ENCODE results near the gene GRID1. TPM values are rescaled to one million over a fixed set of nuclear protein-coding genes. Genes with fewer than 3 reads are reported as not detected.
"Not testable (repeated sequence)": the region's sequence is repeated elsewhere in the genome, so short reads cannot be mapped to it uniquely, and the experiment has no call there.

GRID1 gene
- total RNA-seq, 2 donors from 2014 or later = 0.52 to 0.59 TPM

- ATAC-seq = no peak
- DNase-seq = no peak
- intact Hi-C loops (cut with DNase I) = no loop called here
Measured at GRCh38 chr10:86177537-86178155, 188.9 kb downstream of the GRID1 start.

GRCh38 chr10:86176850-86177536 lies 189.6 kb downstream of the GRID1 start:
- DNase-seq = no peak
- intact Hi-C loops (cut with DNase I) = no loop called here
- no peak for ATAC-seq

GRCh38 chr10:86175476-86175875 lies 191.1 kb downstream of the GRID1 start:
- ATAC-seq; intact Hi-C loops (cut with DNase I); DNase-seq: not testable (repeated sequence)

GRCh38 chr10:86172301-86172700 lies 194.3 kb downstream of the GRID1 start:
- DNase-seq = no peak
- ATAC-seq = no peak
- intact Hi-C loops (cut with DNase I) = no loop called here

- ATAC-seq (no peak), DNase-seq (no peak)
- intact Hi-C loops (cut with DNase I) = no loop called here
Measured at GRCh38 chr10:86170255-86171108, 196.1 kb downstream of the GRID1 start.

GRCh38 chr10:86169506-86170254 lies 196.9 kb downstream of the GRID1 start:
- ATAC-seq (no peak), DNase-seq (no peak)
- intact Hi-C loops (cut with DNase I) = no loop called here

- intact Hi-C loops (cut with DNase I) = no loop called here
- DNase-seq = no peak
- no peak for ATAC-seq
Measured at GRCh38 chr10:86169066-86169465, 197.5 kb downstream of the GRID1 start.

GRCh38 chr10:86168256-86168655 lies 198.3 kb downstream of the GRID1 start:
- no peak for DNase-seq
- no peak for ATAC-seq
- intact Hi-C loops (cut with DNase I) = no loop called here

GRCh38 chr10:86167762-86168128 lies 198.8 kb downstream of the GRID1 start:
- no peak for ATAC-seq
- no peak for DNase-seq
- intact Hi-C loops (cut with DNase I) = no loop called here

GRCh38 chr10:86167121-86167761 lies 199.4 kb downstream of the GRID1 start:
- DNase-seq (no peak), ATAC-seq (no peak)
- intact Hi-C loops (cut with DNase I) = no loop called here

GRCh38 chr10:86165666-86166065 lies 200.9 kb downstream of the GRID1 start:
- DNase-seq = no peak
- intact Hi-C loops (cut with DNase I) = no loop called here
- ATAC-seq = no peak

GRCh38 chr10:86164960-86165630 lies 201.5 kb downstream of the GRID1 start:
- intact Hi-C loops (cut with DNase I) = no loop called here
- DNase-seq (no peak), ATAC-seq (no peak)

- ATAC-seq (no peak), DNase-seq (no peak)
- intact Hi-C loops (cut with DNase I) = no loop called here
Measured at GRCh38 chr10:86164174-86164774, 202.3 kb downstream of the GRID1 start.

GRCh38 chr10:86163522-86164173 lies 202.9 kb downstream of the GRID1 start:
- ATAC-seq (no peak), DNase-seq (no peak)
- intact Hi-C loops (cut with DNase I) = no loop called here

- DNase-seq = no peak
- intact Hi-C loops (cut with DNase I) = no loop called here
- ATAC-seq = no peak
Measured at GRCh38 chr10:86162696-86163400, 203.7 kb downstream of the GRID1 start.

GRCh38 chr10:86162036-86162435 lies 204.6 kb downstream of the GRID1 start:
- intact Hi-C loops (cut with DNase I) = no loop called here
- DNase-seq (no peak), ATAC-seq (no peak)

Measured in left cardiac atrium (tissue), 4 donors.